Endothelial cell of umbilical vein (primary cell): ENCODE results near the gene FCSK. TPM values are rescaled to one million over a fixed set of nuclear protein-coding genes. Genes with fewer than 3 reads are reported as not detected.
A peak's percentile ranks its signal among the peaks of the same experiment; 100 is the strongest.

ENCODE experiments used
- BruUV-seq: library from RNA; stranded (reverse); fragments of 400-500 nt; replicated peaks from 2 replicates; lab custom pipeline; 2021; lab: Mats Ljungman, UMichigan
- CTCF ChIA-PET: fragments of 300-600, 350-600 bp; sonication (Branson Sonifier 250); formaldehyde crosslinking; loops from one replicate; lab custom pipeline; 2021; ENCODE audit warnings: antibody characterized with exemption, inconsistent platforms; lab: Charles Lee
- POLR2A ChIA-PET: fragments of 300-600, 350-600 bp; sonication (Branson Sonifier 250); formaldehyde crosslinking; loops from one replicate; lab custom pipeline; 2021; ENCODE audit warnings: antibody characterized with exemption, inconsistent platforms; lab: Charles Lee
- DNase-seq: peaks from one replicate; pipeline ENCODE4 v3.0.0-alpha.2; 2011; ENCODE audit warnings: low read depth, low spot score
- FAIRE-seq: peaks from 2 replicates; lab custom pipeline; 2011; peaks lifted over from hg19 to GRCh38; lab: Jason Lieb, UNC
- H2AFZ ChIP-seq: 2 replicates; pipeline ENCODE4 v1.6.0; 2012; ENCODE audit warnings: low read depth, low read length, control low read depth, inconsistent platforms
- H3K27ac ChIP-seq: 2 replicates; pipeline ENCODE4 v1.5.1; 2011; ENCODE audit warnings: low read depth, mild to moderate bottlenecking, control low read depth, low read length, moderate library complexity; ENCODE audit not compliant: insufficient read depth
- H3K27me3 ChIP-seq, 2 experiments: 2 replicates each; pipeline versions ENCODE4 v1.6.0 to v1.6.1; 2011; ENCODE audit warnings: low read length in 2 of 2, mixed read lengths in 1 of 2; ENCODE audit not compliant: control insufficient read depth in 2 of 2, insufficient read depth in 2 of 2
- H3K36me3 ChIP-seq, 2 experiments: 2 replicates in 1 of 2; 3 replicates in 1 of 2; pipeline ENCODE4 v1.5.1; 2011; ENCODE audit warnings: low read length in 2 of 2, mild to moderate bottlenecking in 1 of 2, moderate library complexity in 1 of 2; ENCODE audit not compliant: control insufficient read depth in 2 of 2, insufficient read depth in 2 of 2; ENCODE audit errors: extremely low read depth in 1 of 2
- H3K4me1 ChIP-seq: 3 replicates; pipeline ENCODE4 v1.5.1; 2011; ENCODE audit warnings: mild to moderate bottlenecking, low read length; ENCODE audit not compliant: control insufficient read depth, insufficient read depth; ENCODE audit errors: extremely low read depth
- H3K4me2 ChIP-seq: 2 replicates; pipeline ENCODE4 v1.6.1; 2011; ENCODE audit warnings: low read length, control low read depth, mixed read lengths; ENCODE audit not compliant: insufficient read depth
- H3K4me3 ChIP-seq, 3 experiments: fragments of 200-600 bp in 1 of 3; sonication (generic), shearing (Covaris generic) in 1 of 3; replicated peaks in 1 of 3; 2 replicates each; pipeline ENCODE4 v1.5.1; 2011 to 2016; ENCODE audit warnings: control low read depth in 3 of 3, low read length in 3 of 3, mild to moderate bottlenecking in 2 of 3, inconsistent platforms in 1 of 3, low read depth in 1 of 3, moderate library complexity in 1 of 3; ENCODE audit not compliant: insufficient read depth in 1 of 3
- H3K79me2 ChIP-seq: 2 replicates; pipeline ENCODE4 v1.6.0; 2012; ENCODE audit warnings: low read length, inconsistent platforms; ENCODE audit not compliant: control insufficient read depth, insufficient read depth
- H3K9ac ChIP-seq: replicated peaks from 2 replicates; pipeline ENCODE3; 2011; ENCODE audit warnings: low read length, control low read depth; ENCODE audit not compliant: insufficient read depth; ENCODE audit errors: extremely low read depth
- H3K9me1 ChIP-seq: replicated peaks from 3 replicates; pipeline ENCODE4 v1.6.0; 2011; ENCODE audit warnings: mild to moderate bottlenecking, low read length; ENCODE audit not compliant: control insufficient read depth, insufficient read depth; ENCODE audit errors: extremely low read depth
- H3K9me3 ChIP-seq: replicated peaks from 2 replicates; pipeline ENCODE4 v1.5.1; 2012; ENCODE audit warnings: low read length, inconsistent platforms; ENCODE audit not compliant: control insufficient read depth, insufficient read depth
- H4K20me1 ChIP-seq: replicated peaks from 2 replicates; pipeline ENCODE3; 2011; ENCODE audit warnings: mild to moderate bottlenecking, low read length; ENCODE audit not compliant: control insufficient read depth, insufficient read depth; ENCODE audit errors: extremely low read depth
- CTCF ChIP-seq, 2 donors: IDR thresholded peaks; 1 replicate in 1 of 2; 2 replicates in 1 of 2; pipeline ENCODE4 v1.5.1; 2011; ENCODE audit warnings: low read length in 2 of 2, mild to moderate bottlenecking in 2 of 2, moderate library complexity in 2 of 2, control low read depth in 1 of 2, inconsistent platforms in 1 of 2, low read depth in 1 of 2; ENCODE audit not compliant: insufficient read depth in 1 of 2; ENCODE audit errors: extremely low read depth in 1 of 2
- EZH2 ChIP-seq: IDR thresholded peaks from 2 replicates; pipeline ENCODE4 v1.6.1; 2012; ENCODE audit warnings: borderline replicate concordance, low read depth, mild to moderate bottlenecking, moderate library complexity, low read length, inconsistent platforms; ENCODE audit not compliant: severe bottlenecking
- FOS ChIP-seq: IDR thresholded peaks from 2 replicates; pipeline ENCODE4 v1.6.1; 2011; ENCODE audit warnings: mild to moderate bottlenecking, low read length, moderate library complexity, borderline replicate concordance; ENCODE audit not compliant: insufficient read depth
- GATA2 ChIP-seq: IDR thresholded peaks from 2 replicates; pipeline ENCODE4 v1.7.0; 2011; ENCODE audit warnings: low read depth, mild to moderate bottlenecking, moderate library complexity, mixed read lengths, low read length; ENCODE audit not compliant: insufficient read length, insufficient read depth
- JUN ChIP-seq: IDR thresholded peaks from 2 replicates; pipeline ENCODE4 v1.6.1; 2011; ENCODE audit warnings: borderline replicate concordance, low read depth; ENCODE audit not compliant: insufficient read length, insufficient read depth
- MAX ChIP-seq: IDR thresholded peaks from 2 replicates; pipeline ENCODE4 v1.6.1; 2011; ENCODE audit not compliant: insufficient read depth, insufficient read length
- MYC ChIP-seq: IDR thresholded peaks from one replicate; pipeline ENCODE4 v1.6.1; 2011; ENCODE audit warnings: mild to moderate bottlenecking, low read depth, low read length
- POLR2A ChIP-seq: IDR thresholded peaks from 2 replicates; pipeline ENCODE4 v1.6.1; 2012; ENCODE audit warnings: low read depth, mild to moderate bottlenecking, control low read depth, low read length
- POLR2AphosphoS5 ChIP-seq: IDR thresholded peaks from 2 replicates; pipeline ENCODE4 v1.6.1; 2012; ENCODE audit warnings: low read depth, mild to moderate bottlenecking, control low read depth, low read length, moderate library complexity; ENCODE audit not compliant: insufficient read depth
- dilution Hi-C: fragments of 300-500 bp; cut with MboI; formaldehyde crosslinking; loops from one replicate; pipeline ENCODE4 v1.15.0; 2019; ENCODE audit warnings: low sequenced_read_pairs; ENCODE audit not compliant: extremely low pct_ligation_motif_present
- intact Hi-C: fragments of 100-400 bp; cut with micrococcal nuclease; formaldehyde crosslinking; loops from one replicate; pipeline ENCODE4 v1.10.0; 2022
- polyA plus RNA-seq, 4 experiments: library from polyadenylated mRNA; depleted of rRNA in 3 of 4; stranded (reverse) in 3 of 4; unstranded in 1 of 4; fragments of >200 nt; gene quantifications; 2 replicates each; pipeline versions ENCODE4 v1.2.1 to v1.2.3, GENCODE V29; 2011 to 2012; ENCODE audit warnings: missing spikeins in 1 of 4
- total RNA-seq: library from RNA; stranded (reverse); gene quantifications from 2 replicates; pipeline ENCODE4 v1.2.3, GENCODE V29; 2021

The FCSK gene
- total and polyA plus RNA-seq, 2 donors (not counting 3 experiments of a cell fraction or from before 2014, with no cell fraction given) = 12.4 to 18.0 TPM

- FAIRE-seq (no peak), DNase-seq (no peak)
- peak overlapping the region in 1 of 3 experiments; percentile 37 for H3K4me3 ChIP-seq
- no peak overlapping the region for H3K27ac ChIP-seq
- BruUV-seq = no TSS peak
- intact Hi-C loops (loop anchor here (5.0 kb wide), 1 partner anchor 46 kb away; no protein-coding TSS in a partner anchor), dilution Hi-C loops (loop anchor here (25.0 kb wide), 1 partner anchor 136 kb away; no protein-coding TSS in a partner anchor)
- no peak overlapping the region for H2AFZ ChIP-seq
- peak overlapping the region; percentile 84 for H3K4me2 ChIP-seq
- no peaks in the 10 kb centered on the region for H3K9me3 ChIP-seq
- peaks cover 8% of the 10 kb centered on the region for H4K20me1 ChIP-seq
- no peaks in the 10 kb centered on the region for H3K27me3 ChIP-seq
- ChIA-PET POLR2A (no interaction called here), CTCF (no interaction called here)
- no peak for TF ChIP-seq JUN
- TF ChIP-seq MAX = no peak
- no peak for TF ChIP-seq GATA2
- TF ChIP-seq FOS = no peak
- TF ChIP-seq POLR2A = no peak
- TF ChIP-seq CTCF (IDR thresholded peaks at IDR 0.05; ENCODE audit: extremely low read depth in 1 of 2, insufficient read depth in 1 of 2, low read depth in 1 of 2, low read length in 2 of 2) = no peak
- no peak for TF ChIP-seq EZH2
- TF ChIP-seq MYC = no peak
- TF ChIP-seq POLR2AphosphoS5 = no peak
- no peaks in the 10 kb centered on the region for H3K9me1 ChIP-seq
- peaks cover 88% of the 10 kb centered on the region for H3K79me2 ChIP-seq
- H3K9ac ChIP-seq = no peak overlapping the region
- H3K4me1 ChIP-seq = peaks cover 36% of the 10 kb centered on the region
- peaks cover 12 to 17% of the 10 kb centered on the region in 2 experiments for H3K36me3 ChIP-seq
These were observed 72.0 kb downstream of the FCSK start for GRCh38 chr16:70526403-70526802.
